DLD1 (cell line): Measurements from ENCODE around the gene TMED4.
"Not testable (repeated sequence)": the region's sequence is repeated elsewhere in the genome, so short reads cannot be mapped to it uniquely, and the experiment has no call there.

Experiments
- in situ Hi-C: cut with HindIII; loops from 2 replicates; pipeline ENCODE4 v1.10.0; 2017; ENCODE audit warnings: low sequenced_read_pairs

Gene TMED4

GRCh38 chr7:44607141-44608068, 25.4 kb upstream of the TMED4 start:
- in situ Hi-C loops = no loop called here

GRCh38 chr7:44606341-44607140, 24.5 kb upstream of the TMED4 start, which contains the start of gene OGDH:
TSS of gene OGDH (plus strand) at chr7:44606627. CDS start at chr7:44624344, 17,717 bp downstream.
- in situ Hi-C loops = no loop called here

- in situ Hi-C loops = no loop called here
Measured at GRCh38 chr7:44604941-44605340, 22.9 kb upstream of the TMED4 start.

- in situ Hi-C loops = no loop called here
Measured at GRCh38 chr7:44603193-44603592, 21.2 kb upstream of the TMED4 start.

- in situ Hi-C loops = no loop called here
Measured at GRCh38 chr7:44602576-44602910, 20.5 kb upstream of the TMED4 start.

GRCh38 chr7:44599222-44599621, 17.2 kb upstream of the TMED4 start:
- in situ Hi-C loops = no loop called here

DNA sequence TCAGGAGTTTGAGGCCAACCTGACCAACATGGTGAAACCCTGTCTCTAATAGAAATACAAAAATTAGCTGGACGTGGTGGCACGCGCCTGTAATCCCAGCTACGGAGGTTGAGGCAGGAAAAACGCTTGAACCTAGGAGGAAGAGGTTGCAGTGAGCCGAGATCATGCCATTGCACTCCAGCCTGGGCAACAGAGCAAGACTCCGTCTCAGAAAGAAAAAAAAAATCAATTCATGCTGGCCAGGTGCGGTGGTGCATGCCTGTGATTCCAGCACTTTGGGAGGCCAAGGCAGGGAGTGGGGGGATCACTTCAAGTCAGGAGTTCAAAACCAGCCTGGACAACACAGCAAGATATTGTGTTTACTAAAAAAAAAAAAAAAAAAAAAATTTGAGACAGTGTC, 15.2 kb upstream of the TMED4 start:
- in situ Hi-C loops = not testable (repeated sequence)

DNA sequence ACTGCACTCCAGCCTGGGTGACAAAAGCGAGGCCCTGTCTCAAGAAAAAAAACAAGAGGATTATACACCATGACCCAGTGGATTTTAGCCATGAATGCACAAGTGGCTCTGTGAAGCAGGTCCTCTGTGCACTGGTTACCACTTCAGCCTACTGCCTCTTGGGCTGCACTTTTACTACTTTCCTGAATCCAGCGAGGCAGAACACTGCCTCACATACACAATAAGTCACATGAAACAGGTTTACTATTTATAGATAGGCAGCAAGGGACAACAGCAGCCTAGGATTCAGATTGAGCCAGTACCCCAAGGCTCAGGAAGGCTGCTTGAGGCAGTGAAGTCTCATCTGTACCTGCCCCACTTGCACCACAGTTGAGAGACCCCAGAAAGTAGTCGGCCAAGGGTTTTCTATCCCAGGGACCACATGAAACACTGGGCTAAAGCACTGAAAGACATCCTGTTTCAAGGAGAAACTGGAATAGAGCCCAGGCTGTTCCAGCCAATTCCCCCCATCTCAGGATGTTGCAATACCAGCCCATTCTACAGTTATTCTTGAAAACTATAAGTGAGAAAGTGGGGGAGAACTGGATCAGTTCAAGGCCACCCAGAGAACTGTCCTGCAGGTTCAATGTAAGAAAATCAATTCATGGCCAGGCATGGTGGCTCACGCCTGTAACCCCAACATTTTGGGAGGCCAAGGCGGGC, 14.1 kb upstream of the TMED4 start:
- in situ Hi-C loops = no loop called here

DNA sequence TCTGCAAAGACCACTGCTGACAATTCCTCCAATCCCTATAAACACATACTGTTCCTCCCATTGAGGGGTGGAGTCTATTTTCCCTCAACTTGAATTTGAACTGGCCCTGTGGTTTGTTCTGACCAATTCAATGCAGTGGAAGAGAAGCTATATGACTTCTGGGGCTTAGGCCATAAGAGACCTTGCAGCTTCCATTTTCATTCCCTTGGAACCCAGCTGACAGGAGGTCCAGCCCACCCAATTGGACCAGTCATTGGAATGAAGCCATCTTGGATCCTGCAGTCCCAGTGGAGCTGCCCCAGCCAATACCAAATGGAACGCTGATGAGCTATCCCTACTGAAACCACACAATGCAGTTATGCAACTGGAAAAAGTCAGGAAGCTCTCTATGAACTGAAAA, 8.9 kb upstream of the TMED4 start:
- in situ Hi-C loops = no loop called here

GRCh38 chr7:44587843-44588711, 6.0 kb upstream of the TMED4 start:
- in situ Hi-C loops = no loop called here

DNA sequence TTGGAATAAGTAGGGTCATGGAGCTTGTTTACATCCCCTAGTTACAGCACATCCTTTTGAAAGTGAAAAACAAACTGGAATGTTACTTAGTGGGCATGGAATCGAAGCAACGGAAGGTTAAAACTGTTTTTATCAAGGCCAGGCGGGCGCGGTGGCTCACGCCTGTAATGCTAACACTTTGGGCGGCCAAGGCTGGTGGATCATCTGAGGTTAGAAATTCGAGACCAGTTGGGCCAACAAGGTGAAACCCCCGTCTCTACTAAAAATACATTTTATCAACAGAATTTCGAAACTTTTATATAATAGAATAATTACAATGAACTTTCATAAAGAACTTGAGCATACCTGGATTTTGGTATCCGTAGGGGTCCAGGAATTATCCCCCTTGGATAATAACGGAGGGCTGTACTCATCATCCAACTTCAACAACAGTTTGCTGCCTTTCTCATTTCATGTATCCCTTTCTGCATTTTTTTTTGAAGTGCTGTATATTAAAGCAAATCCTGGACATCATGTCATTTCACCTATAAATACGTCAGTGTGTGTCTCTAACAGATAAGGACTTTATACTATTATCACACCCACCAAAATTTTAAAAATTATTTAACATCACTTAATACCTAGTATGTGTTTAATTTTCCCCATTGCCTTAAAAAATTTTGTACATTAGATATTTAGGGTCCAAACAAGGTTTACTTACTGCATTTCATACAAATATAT, 1.3 kb upstream of the TMED4 start:
- in situ Hi-C loops = no loop called here

GRCh38 chr7:44580945-44581878, 819 bp downstream of the TMED4 start:
- in situ Hi-C loops = no loop called here

GRCh38 chr7:44576228-44576627, 5.8 kb downstream of the TMED4 start:
- in situ Hi-C loops = no loop called here

DNA sequence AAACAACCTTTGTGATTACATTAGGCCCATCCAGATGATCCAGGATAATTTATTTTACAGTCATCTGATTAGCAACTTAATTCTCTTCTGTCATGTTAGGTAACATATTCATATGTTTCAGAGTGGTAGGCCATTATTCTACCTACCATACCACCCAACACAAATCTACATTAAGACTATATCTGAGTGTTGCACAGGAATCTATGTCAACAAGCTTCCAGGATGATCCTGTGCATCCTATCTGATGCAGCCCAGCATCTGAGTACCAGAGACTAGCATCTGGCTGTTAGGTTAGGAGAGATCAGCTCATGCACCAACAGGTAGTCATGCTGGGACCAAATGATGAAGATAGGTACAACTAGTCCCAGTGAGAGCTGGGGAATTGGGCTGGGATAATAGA, 7.0 kb downstream of the TMED4 start:
- in situ Hi-C loops = no loop called here

DNA sequence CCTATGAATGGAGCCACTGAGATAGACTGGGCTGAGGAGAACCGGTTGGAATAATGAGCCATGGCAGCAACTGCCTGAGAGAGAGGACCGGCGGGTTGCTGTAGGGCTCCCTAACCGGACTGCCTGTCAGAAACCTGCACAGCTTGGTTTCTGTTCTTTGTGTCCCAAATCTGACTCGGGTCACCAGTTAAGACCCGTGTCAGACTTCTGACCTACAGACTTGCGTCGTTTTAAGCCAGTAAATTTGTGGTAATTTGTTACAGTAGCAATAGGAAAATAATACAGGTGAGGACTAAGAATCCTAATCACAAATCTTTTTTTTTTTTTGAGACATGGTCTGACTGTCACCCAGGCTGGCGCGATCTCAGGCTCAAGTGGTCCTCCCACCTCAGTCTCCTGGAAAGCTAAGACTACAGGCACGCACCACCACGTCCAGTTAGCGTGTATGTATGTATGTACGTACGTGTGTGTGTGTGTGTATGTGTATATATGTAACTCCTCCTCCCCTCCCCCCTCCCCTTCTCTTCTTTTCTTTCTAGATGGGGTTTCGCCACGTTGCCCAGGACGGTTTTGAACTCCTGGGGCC, 7.7 kb downstream of the TMED4 start:
- in situ Hi-C loops = no loop called here

DNA sequence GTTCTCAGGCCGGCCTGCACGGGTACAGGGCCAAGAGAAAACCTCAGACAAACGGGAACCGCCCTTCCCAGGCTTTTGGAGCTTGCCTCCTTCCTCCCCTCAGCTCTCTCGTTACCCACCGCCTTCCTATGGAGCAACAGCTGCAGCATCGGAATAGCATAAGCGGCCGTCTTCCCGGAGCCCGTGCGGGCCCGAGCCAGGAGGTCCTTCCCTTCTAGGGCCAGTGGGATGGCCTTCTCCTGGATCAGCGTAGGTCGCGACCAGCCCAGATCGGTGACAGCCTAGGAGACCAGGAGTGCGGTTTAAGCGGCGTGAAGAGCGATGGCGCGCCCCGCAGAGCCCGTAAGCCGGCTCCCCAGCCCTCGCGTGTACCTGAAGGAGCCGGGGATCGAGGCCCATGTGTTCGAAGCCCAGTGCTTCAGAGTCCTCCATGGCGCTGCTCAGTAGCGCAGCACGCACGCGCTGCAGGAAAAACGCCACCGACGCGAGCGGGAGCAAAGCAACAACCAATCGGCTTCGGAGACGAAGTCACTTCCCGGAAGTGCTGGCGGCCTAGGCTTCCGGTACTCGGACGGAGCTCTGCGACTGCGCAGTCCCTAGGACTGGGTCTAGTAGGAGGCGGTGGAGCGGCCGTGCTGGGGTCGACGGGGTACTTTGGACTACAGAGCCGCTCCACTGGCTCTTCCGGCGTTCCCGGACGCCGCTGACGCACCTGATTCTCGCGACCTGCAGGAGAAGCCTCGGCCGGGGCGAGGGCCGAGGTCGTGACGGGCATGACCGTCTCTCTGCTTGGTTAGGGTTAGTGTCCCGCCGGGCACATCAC, 8.4 kb downstream of the TMED4 start, which contains the start of gene DDX56:
DDX56 (minus strand) TSS at position 445 of the 823 bp plus-strand sequence; CDS start at position 432, 13 bp downstream.
- in situ Hi-C loops = no loop called here

DNA sequence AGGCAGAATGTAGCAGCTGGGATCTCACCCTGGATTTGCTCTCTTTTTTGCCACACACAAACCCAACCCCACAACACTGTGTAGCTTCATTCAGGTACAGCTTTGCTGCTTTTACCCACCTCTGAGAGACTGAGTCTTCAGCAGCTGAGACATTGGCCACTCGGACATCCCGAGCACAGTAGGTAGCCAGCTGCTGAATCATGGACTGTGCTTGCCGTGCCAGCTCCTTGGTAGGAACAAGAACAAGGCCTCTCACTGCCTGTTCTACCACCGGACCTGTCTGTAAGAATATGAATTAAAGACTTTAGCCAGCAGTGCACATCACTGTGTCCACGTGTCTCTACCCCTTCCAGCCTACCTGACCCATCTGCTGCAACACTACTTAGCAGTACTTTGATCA, 9.3 kb downstream of the TMED4 start:
- in situ Hi-C loops = no loop called here
